Heart left ventricle (tissue), 16 donors: Measurements from ENCODE around the gene PRKACG. TPM values are rescaled to one million over a fixed set of nuclear protein-coding genes. Genes with fewer than 3 reads are reported as not detected.
A peak's percentile ranks its signal among the peaks of the same experiment; 100 is the strongest.

Experiments
- ATAC-seq, 4 donors: fragments of 200-7000 bp; cut with Tn5 transposase; one replicate each; pipeline ENCODE4 v1.9.1; 2020 to 2022; ENCODE audit warnings: moderate library complexity in 4 of 4, mild to moderate bottlenecking in 3 of 4, moderate number of reproducible peaks in 1 of 4
- DNase-seq, 5 donors: peaks; one replicate each; pipeline ENCODE4 v3.0.0-alpha.2; 2020
- H3K27ac ChIP-seq, 12 donors: fragments of 200-600 bp; sonication (generic) in 4 of 12; one replicate each; pipeline versions ENCODE4 v1.5.0 to v1.8.0; 2016 to 2022; ENCODE audit warnings: mild to moderate bottlenecking in 2 of 12
- H3K27me3 ChIP-seq, 9 donors: fragments of 200-600 bp; sonication (generic) in 2 of 9; one replicate each; pipeline versions ENCODE4 v1.5.1 to v1.8.0; 2016 to 2022; ENCODE audit warnings: mild to moderate bottlenecking in 3 of 9
- H3K36me3 ChIP-seq, 9 donors: fragments of 200-600 bp; sonication (generic) in 2 of 9; one replicate each; pipeline versions ENCODE4 v1.5.0 to v1.8.0; 2018 to 2022; ENCODE audit warnings: mild to moderate bottlenecking in 2 of 9
- H3K4me1 ChIP-seq, 12 donors: fragments of 200-600 bp; sonication (generic) in 4 of 12; one replicate each; pipeline versions ENCODE4 v1.5.0 to v1.8.0; 2016 to 2022; ENCODE audit warnings: mild to moderate bottlenecking in 3 of 12
- H3K4me3 ChIP-seq, 12 donors: fragments of 200-600 bp; sonication (generic) in 4 of 12; one replicate each; pipeline versions ENCODE4 v1.5.0 to v1.8.0; 2017 to 2022; ENCODE audit warnings: mild to moderate bottlenecking in 9 of 12, moderate library complexity in 4 of 12
- H3K9me3 ChIP-seq, 12 donors: fragments of 200-600 bp; sonication (generic) in 4 of 12; one replicate each; pipeline versions ENCODE4 v1.5.0 to v1.8.0; 2016 to 2022; ENCODE audit warnings: mild to moderate bottlenecking in 1 of 12
- POLR2A ChIP-seq, 2 donors: fragments of 450-650 bp; IDR thresholded peaks; one replicate each; pipeline ENCODE4 v1.6.1; 2017; ENCODE audit warnings: antibody characterized with exemption in 2 of 2, mild to moderate bottlenecking in 2 of 2, moderate library complexity in 2 of 2
- WGBS, 4 donors: extraction: QIAGEN DNeasy Blood & Tissue Kit in 2 of 4; methylation state at CpG; one replicate each; pipeline versions ENCODE4 v1.1.5 to v1.1.7; 2013 to 2018; 5-methylcytosine and 5-hydroxymethylcytosine counted together
- intact Hi-C, 10 donors: fragments of 100-400 bp; cut with DNase I; formaldehyde crosslinking; loops; one replicate each; pipeline versions ENCODE4 v1.11.1 to v1.14.2; 2022
- polyA plus RNA-seq, 2 donors: library from polyadenylated mRNA; stranded (reverse); fragments of 200-250 nt; gene quantifications; one replicate each; pipeline ENCODE4 v1.2.3, GENCODE V29; 2013
- total RNA-seq, 9 donors: library from RNA; depleted of rRNA in 2 of 9; stranded (reverse); fragments of >200 nt in 2 of 9; fragmentation: NEBNext Ultra II Directional in 3 of 9; extraction: Animal tissue kit (Norgen Biotek cat#: 25700) in 3 of 9; gene quantifications; one replicate each; pipeline versions ENCODE4 v1.1.0 to v1.2.4, GENCODE V29; 2016 to 2023
- TF ChIP-seq, protein P1 (sequence below), 12 donors: fragments of 200-600 bp; sonication (generic) in 4 of 12; IDR thresholded peaks; one replicate each; pipeline versions ENCODE4 v1.5.0 to v1.8.0; 2018 to 2022; ENCODE audit warnings: antibody characterized with exemption in 12 of 12, mild to moderate bottlenecking in 5 of 12
- donor health status: ischemic (EF 13 %, LVEDD 7.1; RV severe dilation, severe dysfunction).
- donor health status: healthy with polysubstance abuse.
- donor health status: DM: no; HTN: yes; CAD: no.
- donor health status: DM: no; HTN: no; CAD: no.
- donor health status: ischemic (EF 25% LVEDD 6.9; RV normal size, moderate dysfunction).
- donor health status: ischemic (EF 25% LVEDD 5.7; RV mildly dilated, moderate dysfunction).
- donor health status: healthy.
- donor health status: DM: yes; HTN: yes; CAD: no.
- donor health status: ischemic (EF 35%, LVEDD 5.7; RV mildly dilated, moderate dysfunction).
- donor health status: nonischemic (EF 11% LVEDD 7.7; RV severe dilation, severe dysfunction).
- donor health status: DM: yes; HTN: yes; CAD: no.
- donor health status: PGD.
- donor health status: ischemic (EF 29% LVEDD 5.4; RV normal size, mild dysfunction).
- donor health status: nonischemic (EF 23%, LVEDD 6.1; RV moderate dilation, normal function).

PRKACG gene
- total and polyA plus RNA-seq, 11 donors: not detected

DNA sequence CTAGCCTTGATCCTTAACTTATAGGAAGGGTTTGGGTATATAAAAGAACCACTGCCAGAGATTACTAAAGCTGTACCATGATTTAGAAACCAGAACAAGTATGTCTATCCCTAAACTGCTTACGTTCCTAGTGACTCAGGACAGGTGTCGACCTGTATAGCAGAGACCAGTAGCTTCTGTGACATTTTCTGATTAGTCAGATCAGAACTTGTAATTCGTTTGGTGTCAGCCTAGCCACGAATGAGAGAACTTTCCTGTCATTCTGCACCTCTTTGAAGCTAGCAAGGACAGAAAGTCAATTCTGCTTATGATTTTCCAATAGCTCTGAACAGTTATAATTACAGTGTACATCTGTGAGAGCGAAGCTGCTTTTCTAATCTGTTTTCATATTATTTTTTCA lies 39.5 kb downstream of the PRKACG start:
- DNase-seq (no peak), ATAC-seq (peak in 2 of 4 donors; percentile 21 to 23)
- Histone ChIP-seq H3K9me3 (no peaks in the 10 kb centered on the region), H3K36me3 (peaks cover 0 to 14% (median 0%) of the 10 kb centered on the region in 9 donors), H3K4me1 (peaks cover 0 to 42% (median 9%) of the 10 kb centered on the region in 12 donors), H3K4me3 (peak overlapping the region; percentile 22 to 65 (median 58)), H3K27ac (peak overlapping the region; percentile 37 to 91 (median 82)), H3K27me3 (no peaks in the 10 kb centered on the region)
- TF ChIP-seq POLR2A (IDR thresholded peaks at IDR 0.05): no peak
- TF ChIP-seq, protein P1, sequence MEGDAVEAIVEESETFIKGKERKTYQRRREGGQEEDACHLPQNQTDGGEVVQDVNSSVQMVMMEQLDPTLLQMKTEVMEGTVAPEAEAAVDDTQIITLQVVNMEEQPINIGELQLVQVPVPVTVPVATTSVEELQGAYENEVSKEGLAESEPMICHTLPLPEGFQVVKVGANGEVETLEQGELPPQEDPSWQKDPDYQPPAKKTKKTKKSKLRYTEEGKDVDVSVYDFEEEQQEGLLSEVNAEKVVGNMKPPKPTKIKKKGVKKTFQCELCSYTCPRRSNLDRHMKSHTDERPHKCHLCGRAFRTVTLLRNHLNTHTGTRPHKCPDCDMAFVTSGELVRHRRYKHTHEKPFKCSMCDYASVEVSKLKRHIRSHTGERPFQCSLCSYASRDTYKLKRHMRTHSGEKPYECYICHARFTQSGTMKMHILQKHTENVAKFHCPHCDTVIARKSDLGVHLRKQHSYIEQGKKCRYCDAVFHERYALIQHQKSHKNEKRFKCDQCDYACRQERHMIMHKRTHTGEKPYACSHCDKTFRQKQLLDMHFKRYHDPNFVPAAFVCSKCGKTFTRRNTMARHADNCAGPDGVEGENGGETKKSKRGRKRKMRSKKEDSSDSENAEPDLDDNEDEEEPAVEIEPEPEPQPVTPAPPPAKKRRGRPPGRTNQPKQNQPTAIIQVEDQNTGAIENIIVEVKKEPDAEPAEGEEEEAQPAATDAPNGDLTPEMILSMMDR (IDR thresholded peaks at IDR 0.05): no peak
- intact Hi-C loops: loop anchor here in 2 of 10 donors (5.0 to 10.0 kb wide), 2 partner anchors 60 to 267 kb away; partner anchors contain the start of gene PIP5K1B (in 1 of the 2)
- WGBS, 4 donors: 44 to 60% (median 52%) methylated on average over 5 of the region's 5 CpGs

DNA sequence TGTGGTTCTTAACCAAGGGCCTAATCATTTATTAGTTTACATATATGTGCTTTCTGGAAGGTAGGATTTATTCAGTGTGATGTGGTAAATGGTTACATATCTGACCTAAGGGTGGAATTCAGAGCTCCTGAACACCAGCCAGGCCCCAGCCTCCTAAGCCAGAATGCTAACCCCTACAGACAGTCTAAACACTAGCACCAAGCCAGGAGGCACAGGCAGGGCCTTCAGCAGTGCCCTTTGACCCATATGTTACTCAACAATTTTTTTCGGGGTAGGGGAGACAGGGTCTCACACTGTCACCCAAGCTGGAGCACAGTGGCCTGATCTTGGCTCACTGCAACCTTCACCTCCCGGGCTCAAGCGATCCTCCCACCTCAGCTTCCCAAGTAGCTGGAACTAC lies 40.3 kb downstream of the PRKACG start:
- Histone ChIP-seq H3K4me1 (peaks cover 0 to 34% (median 3%) of the 10 kb centered on the region in 12 donors), H3K27me3 (no peaks in the 10 kb centered on the region), H3K36me3 (peaks cover 0 to 14% (median 0%) of the 10 kb centered on the region in 9 donors), H3K4me3 (peak overlapping the region; percentile 22 to 65 (median 58)), H3K27ac (peak overlapping the region; percentile 37 to 91 (median 82)), H3K9me3 (no peaks in the 10 kb centered on the region)
- peak; percentile 72 to 83 (median 77) for ATAC-seq
- intact Hi-C loops: loop anchor here in 2 of 10 donors (5.0 to 10.0 kb wide), 2 partner anchors 59 to 266 kb away; partner anchors contain the start of gene PIP5K1B (in 1 of the 2)
- TF ChIP-seq POLR2A (IDR thresholded peaks at IDR 0.05): peak in 1 of 2 donors; percentile 14
- TF ChIP-seq, protein P1 (IDR thresholded peaks at IDR 0.05): no peak
- 61 to 77% (median 63%) methylated on average over 3 of the region's 3 CpGs for WGBS, 4 donors
- DNase-seq: peak in 2 of 5 donors; percentile 37 to 55

DNA sequence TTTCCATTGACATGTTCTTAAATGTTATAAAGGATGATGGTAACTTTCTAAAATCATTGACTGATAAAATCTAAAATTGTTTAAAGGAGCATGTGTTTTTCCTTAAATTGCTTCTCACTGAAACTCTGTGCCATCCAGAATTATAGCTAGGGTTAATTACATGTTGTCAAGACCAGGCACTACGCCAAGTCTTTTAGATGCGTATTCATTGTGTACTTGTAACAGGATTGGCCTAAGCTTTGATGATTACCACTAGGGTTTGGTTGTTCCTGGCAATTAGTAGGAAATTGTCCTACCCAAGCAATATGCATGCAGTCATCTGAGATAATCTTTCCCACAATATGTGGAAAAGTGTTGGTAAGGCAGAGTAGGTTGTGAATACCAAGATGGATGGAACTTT lies 43.8 kb downstream of the PRKACG start:
- peaks cover 0 to 17% (median 0%) of the 10 kb centered on the region in 9 donors for H3K36me3 ChIP-seq
- DNase-seq (no peak), ATAC-seq (peak in 1 of 4 donors; percentile 27)
- peak overlapping the region in 3 of 12 donors; percentile 12 to 37 (median 33) for H3K27ac ChIP-seq
- no peaks in the 10 kb centered on the region for H3K27me3 ChIP-seq
- 27 to 55% (median 45%) methylated on average over 2 of the region's 2 CpGs for WGBS, 4 donors
- TF ChIP-seq, protein P1 (IDR thresholded peaks at IDR 0.05): no peak
- TF ChIP-seq POLR2A (IDR thresholded peaks at IDR 0.05): no peak
- H3K4me1 ChIP-seq: peaks cover 0 to 19% (median 1%) of the 10 kb centered on the region in 12 donors
- no peaks in the 10 kb centered on the region for H3K9me3 ChIP-seq
- H3K4me3 ChIP-seq: no peak overlapping the region
- intact Hi-C loops: loop anchor here in 2 of 10 donors (5.0 to 10.0 kb wide), 2 partner anchors 55 to 263 kb away; partner anchors contain the start of gene PIP5K1B (in 1 of the 2)

DNA sequence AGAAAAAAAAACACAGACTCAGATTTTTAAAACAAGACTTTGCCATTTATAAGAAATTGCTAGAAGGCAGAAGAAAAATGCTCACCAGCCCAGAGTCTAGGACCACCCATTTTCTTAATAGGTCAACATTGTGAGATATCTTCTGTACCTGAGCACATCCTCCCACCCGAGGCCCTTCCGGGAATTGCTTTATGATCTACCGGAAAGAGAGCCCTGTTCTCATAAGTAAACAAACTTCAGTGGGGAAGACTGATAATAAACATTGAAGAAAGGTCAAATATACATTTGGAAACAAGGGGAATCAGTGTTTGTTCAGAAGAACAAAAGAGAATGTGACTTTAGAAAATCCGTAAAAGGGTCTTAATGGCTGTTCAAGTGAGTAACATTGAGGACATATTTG lies 44.4 kb downstream of the PRKACG start:
- Histone ChIP-seq H3K27me3 (no peaks in the 10 kb centered on the region), H3K9me3 (no peaks in the 10 kb centered on the region), H3K27ac (peak overlapping the region in 3 of 12 donors; percentile 12 to 33 (median 22)), H3K4me3 (no peak overlapping the region), H3K4me1 (peaks cover 0 to 23% (median 4%) of the 10 kb centered on the region in 12 donors), H3K36me3 (peaks cover 0 to 17% (median 0%) of the 10 kb centered on the region in 9 donors)
- ATAC-seq (no peak), DNase-seq (no peak)
- 55 to 64% (median 59%) methylated on average over 4 of the region's 4 CpGs for WGBS, 4 donors
- TF ChIP-seq POLR2A (IDR thresholded peaks at IDR 0.05): no peak
- TF ChIP-seq, protein P1 (IDR thresholded peaks at IDR 0.05): no peak
- intact Hi-C loops: no loop called here
